HepG2 (cell line): ENCODE measurements around the gene TCFL5. TPM values are rescaled to one million over a fixed set of nuclear protein-coding genes. Genes with fewer than 3 reads are reported as not detected.

Experiments
- ATAC-seq: fragments of 200-7000 bp; cut with Tn5 transposase; 3 replicates; pipeline ENCODE4 v1.9.1; 2020; ENCODE audit warnings: mild to moderate bottlenecking, moderate library complexity
- BruUV-seq: library from RNA; stranded (reverse); fragments of 400-500 nt; replicated peaks from 2 replicates; lab custom pipeline; 2021; lab: Mats Ljungman, UMichigan
- CTCF ChIA-PET: fragments of 300-600 bp; formaldehyde crosslinking; extraction: SDS; loops from one replicate; lab custom pipeline; 2021; ENCODE audit warnings: low total read pairs, inconsistent platforms, low intra/inter-chr PET ratio; lab: Yijun Ruan, JAX
- POLR2A ChIA-PET: fragments of 350-600 bp; sonication (Branson Sonifier 250); formaldehyde crosslinking; loops from one replicate; lab custom pipeline; 2020; ENCODE audit warnings: antibody characterized with exemption, inconsistent platforms; lab: Yijun Ruan, JAX
- DNase-seq: peaks from one replicate; pipeline ENCODE4 v3.0.0-alpha.2; 2015; ENCODE audit warnings: low spot score
- FAIRE-seq: peaks from 3 replicates; lab custom pipeline; 2011; peaks lifted over from hg19 to GRCh38; lab: Jason Lieb, UNC
- H2AFZ ChIP-seq: one replicate; pipeline ENCODE4 v1.6.1; 2011; ENCODE audit warnings: low read length, inconsistent platforms
- H3K27ac ChIP-seq: fragments of 300-600 bp; 3 replicates; pipeline ENCODE4 v1.8.0; 2011; ENCODE audit warnings: mixed run types, mild to moderate bottlenecking, mixed read lengths, low read length, inconsistent platforms; ENCODE audit not compliant: insufficient read depth; ENCODE audit errors: extremely low read length
- H3K27me3 ChIP-seq, 2 experiments: fragments of 200-600 bp in 1 of 2; 2 replicates in 1 of 2; 3 replicates in 1 of 2; pipeline versions ENCODE4 v1.6.0 to v1.8.0; 2011; ENCODE audit warnings: low read length in 2 of 2, mild to moderate bottlenecking in 2 of 2, moderate library complexity in 2 of 2, inconsistent platforms in 1 of 2; ENCODE audit not compliant: insufficient read depth in 2 of 2, control insufficient read depth in 1 of 2
- H3K36me3 ChIP-seq, 2 experiments: fragments of 200-600 bp in 1 of 2; replicated peaks in 1 of 2; 2 replicates in 1 of 2; 3 replicates in 1 of 2; pipeline versions ENCODE4 v1.5.1 to v1.8.0; 2011; ENCODE audit warnings: low read length in 2 of 2, inconsistent platforms in 1 of 2; ENCODE audit not compliant: insufficient read depth in 2 of 2, control insufficient read depth in 1 of 2
- H3K4me1 ChIP-seq: 2 replicates; pipeline ENCODE4 v1.5.1; 2012; ENCODE audit warnings: low read length, inconsistent platforms; ENCODE audit not compliant: insufficient read depth
- H3K4me2 ChIP-seq: 2 replicates; pipeline ENCODE4 v1.6.0; 2011; ENCODE audit warnings: low read depth, low read length, inconsistent platforms
- H3K4me3 ChIP-seq, 3 experiments: fragments of 200-600 bp in 1 of 3; sonication (generic), shearing (Covaris generic) in 1 of 3; replicated peaks in 1 of 3; 2 replicates each; pipeline ENCODE4 v1.5.1; 2011 to 2016; ENCODE audit warnings: low read length in 3 of 3, inconsistent platforms in 2 of 3, low read depth in 2 of 3, mild to moderate bottlenecking in 2 of 3, control low read depth in 1 of 3, mixed read lengths in 1 of 3; ENCODE audit not compliant: insufficient read depth in 1 of 3
- H3K79me2 ChIP-seq: one replicate; pipeline ENCODE4 v1.6.1; 2011; ENCODE audit warnings: low read length, inconsistent platforms; ENCODE audit not compliant: insufficient read depth
- H3K9ac ChIP-seq: 2 replicates; pipeline ENCODE4 v1.6.0; 2011; ENCODE audit warnings: mild to moderate bottlenecking, low read depth, low read length, inconsistent platforms; ENCODE audit not compliant: insufficient read depth
- H3K9me3 ChIP-seq: 2 replicates; pipeline ENCODE4 v1.5.1; 2012; ENCODE audit warnings: mild to moderate bottlenecking, low read length
- H4K20me1 ChIP-seq: 2 replicates; pipeline ENCODE4 v1.6.0; 2011; ENCODE audit warnings: inconsistent platforms, mild to moderate bottlenecking, low read length, moderate library complexity; ENCODE audit not compliant: insufficient read depth
- AHR ChIP-seq: IDR thresholded peaks from 2 replicates; pipeline ENCODE4 v1.6.1; 2018; ENCODE audit warnings: missing genetic modification reagents, missing compliant biosample characterization
- EED ChIP-seq: sonication (generic); formaldehyde crosslinking; IDR thresholded peaks from 2 replicates; pipeline ENCODE4 v1.5.0; 2020; ENCODE audit warnings: mild to moderate bottlenecking, missing genetic modification reagents
- HDAC2 ChIP-seq: sonication (generic); formaldehyde crosslinking; IDR thresholded peaks from 2 replicates; pipeline ENCODE4 v1.4.0; 2020; ENCODE audit warnings: missing genetic modification reagents
- MTF2 ChIP-seq: sonication (generic); formaldehyde crosslinking; IDR thresholded peaks from 2 replicates; pipeline ENCODE4 v1.5.0; 2020; ENCODE audit warnings: missing genetic modification reagents, borderline replicate concordance
- SPEN ChIP-seq: sonication (generic); formaldehyde crosslinking; IDR thresholded peaks from 2 replicates; pipeline ENCODE4 v1.5.1; 2020; ENCODE audit warnings: low read depth, mild to moderate bottlenecking, missing genetic modification reagents
- ZNF12 ChIP-seq: sonication (generic); formaldehyde crosslinking; IDR thresholded peaks from 2 replicates; pipeline ENCODE4 v1.5.0; 2020; ENCODE audit warnings: missing genetic modification reagents
- ZNF557 ChIP-seq: sonication (generic); formaldehyde crosslinking; IDR thresholded peaks from 2 replicates; pipeline ENCODE4 v1.4.0; 2020; ENCODE audit warnings: missing genetic modification reagents
- ZNF720 ChIP-seq: sonication (generic); formaldehyde crosslinking; IDR thresholded peaks from 2 replicates; pipeline ENCODE4 v1.4.0; 2020; ENCODE audit warnings: missing genetic modification reagents
- ZSCAN12 ChIP-seq: sonication (generic); formaldehyde crosslinking; IDR thresholded peaks from 2 replicates; pipeline ENCODE4 v1.9.0; 2021; ENCODE audit warnings: mild to moderate bottlenecking, missing genetic modification reagents
- WGBS: methylation state at CpG from one replicate; pipeline ENCODE4 v1.1.6; 2017; ENCODE audit warnings: low lambda C conversion rate; 5-methylcytosine and 5-hydroxymethylcytosine counted together
- in situ Hi-C: cut with HindIII; loops from 2 replicates; pipeline ENCODE4 v1.10.0; 2017; ENCODE audit warnings: low pct_unique_long_range_greater_than_20kb; ENCODE audit not compliant: extremely low pct_ligation_motif_present
- intact Hi-C: fragments of 100-400 bp; cut with micrococcal nuclease; formaldehyde crosslinking; loops from one replicate; pipeline ENCODE4 v1.10.0; 2022; ENCODE audit not compliant: unreplicated experiment
- polyA plus RNA-seq, 8 experiments: library from polyadenylated mRNA; depleted of rRNA in 3 of 8; stranded (reverse) in 7 of 8; unstranded in 1 of 8; fragments of >200 nt; fragmentation: Illumina TruSeq in 4 of 8; extraction: Trizol in 4 of 8; gene quantifications; 2 replicates each; pipeline versions ENCODE4 v1.2.1 to v1.2.3, GENCODE V29; 2011 to 2016; ENCODE audit warnings: low read depth in 4 of 8, missing spikeins in 1 of 8, mixed read lengths in 1 of 8; ENCODE audit not compliant: insufficient read depth in 1 of 8
- total RNA-seq, 5 experiments: library from RNA; depleted of rRNA; stranded (reverse); fragments of >200 nt; fragmentation: Illumina TruSeq; extraction: Trizol; gene quantifications; 2 replicates each; pipeline ENCODE4 v1.2.3, GENCODE V29; 2016; ENCODE audit warnings: low read depth in 1 of 5
- TF ChIP-seq, protein P1 (sequence below): sonication (generic); formaldehyde crosslinking; IDR thresholded peaks from 2 replicates; pipeline ENCODE4 v1.5.1; 2020; ENCODE audit warnings: mild to moderate bottlenecking, missing genetic modification reagents
- TF ChIP-seq, protein P2 (sequence below): sonication (generic); formaldehyde crosslinking; IDR thresholded peaks from 2 replicates; pipeline ENCODE4 v1.5.0; 2020; ENCODE audit warnings: missing genetic modification reagents, mild to moderate bottlenecking, borderline replicate concordance
- TF ChIP-seq, protein P3 (sequence below): sonication (generic); formaldehyde crosslinking; IDR thresholded peaks from 2 replicates; pipeline ENCODE4 v1.5.0; 2020; ENCODE audit warnings: mild to moderate bottlenecking, missing genetic modification reagents

Gene TCFL5
- total and polyA plus RNA-seq, 2 of the 13 experiments (the other 11 are each of a cell fraction or from before 2014, with no cell fraction given): 14.8 to 20.0 TPM

DNA sequence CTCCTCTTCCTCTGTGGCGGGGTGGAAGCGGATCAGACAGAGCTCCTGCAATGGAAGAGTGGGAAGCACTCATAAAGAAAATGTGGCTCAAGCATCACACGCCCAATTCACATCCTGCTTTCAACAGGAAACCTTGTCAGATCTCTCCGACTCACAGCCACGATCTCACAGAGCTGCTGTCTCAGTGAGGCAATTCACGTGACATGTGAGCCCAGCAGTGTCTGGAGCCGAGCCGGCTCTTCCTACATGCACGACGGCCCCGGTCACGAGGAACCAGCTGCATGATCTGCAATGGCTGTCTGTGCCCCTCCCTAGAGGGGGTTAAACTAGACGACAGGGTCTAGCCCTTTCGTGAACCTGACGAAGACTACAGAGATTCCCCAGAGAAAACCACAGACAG, 29.5 kb upstream of the TCFL5 start:
- H3K36me3 ChIP-seq: peaks cover 53 to 90% of the 10 kb centered on the region in 2 experiments
- in situ Hi-C loops: no loop called here
- CTCF ChIA-PET: no interaction called here

More for the DNA sequence above, 29.5 kb upstream of the TCFL5 start:
- intact Hi-C loops: no loop called here
- ATAC-seq (no peak), FAIRE-seq (no peak)
- Histone ChIP-seq H3K27me3 (no peaks in the 10 kb centered on the region), H3K9ac (no peak overlapping the region), H4K20me1 (no peaks in the 10 kb centered on the region), H3K9me3 (no peaks in the 10 kb centered on the region)
- no TSS peak for BruUV-seq
- WGBS: 93% methylated on average over 15 of the region's 15 CpGs
- TF ChIP-seq, protein P1, sequence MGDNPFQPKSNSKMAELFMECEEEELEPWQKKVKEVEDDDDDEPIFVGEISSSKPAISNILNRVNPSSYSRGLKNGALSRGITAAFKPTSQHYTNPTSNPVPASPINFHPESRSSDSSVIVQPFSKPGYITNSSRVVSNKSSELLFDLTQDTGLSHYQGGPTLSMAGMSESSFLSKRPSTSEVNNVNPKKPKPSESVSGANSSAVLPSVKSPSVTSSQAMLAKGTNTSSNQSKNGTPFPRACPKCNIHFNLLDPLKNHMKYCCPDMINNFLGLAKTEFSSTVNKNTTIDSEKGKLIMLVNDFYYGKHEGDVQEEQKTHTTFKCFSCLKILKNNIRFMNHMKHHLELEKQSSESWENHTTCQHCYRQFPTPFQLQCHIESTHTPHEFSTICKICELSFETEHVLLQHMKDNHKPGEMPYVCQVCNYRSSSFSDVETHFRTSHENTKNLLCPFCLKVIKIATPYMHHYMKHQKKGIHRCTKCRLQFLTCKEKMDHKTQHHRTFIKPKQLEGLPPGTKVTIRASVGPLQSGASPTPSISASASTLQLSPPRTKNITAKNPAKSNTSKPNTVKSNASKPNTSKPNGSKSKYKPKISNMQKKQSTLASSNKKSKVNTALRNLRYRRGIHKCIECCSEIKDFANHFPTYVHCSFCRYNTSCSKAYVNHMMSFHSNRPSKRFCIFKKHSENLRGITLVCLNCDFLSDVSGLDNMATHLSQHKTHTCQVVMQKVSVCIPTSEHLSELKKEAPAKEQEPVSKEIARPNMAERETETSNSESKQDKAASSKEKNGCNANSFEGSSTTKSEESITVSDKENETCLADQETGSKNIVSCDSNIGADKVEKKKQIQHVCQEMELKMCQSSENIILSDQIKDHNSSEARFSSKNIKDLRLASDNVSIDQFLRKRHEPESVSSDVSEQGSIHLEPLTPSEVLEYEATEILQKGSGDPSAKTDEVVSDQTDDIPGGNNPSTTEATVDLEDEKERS: no peak
- TF ChIP-seq ZSCAN12 (no peak), EED (CRISPR knock-in tag) (0 out of 2 replicates have a peak, but pooled peaks have one; percentile 32), ZNF720 (no peak), HDAC2 (CRISPR knock-in tag) (no peak), ZNF557 (CRISPR knock-in tag) (no peak), AHR (CRISPR knock-in tag) (no peak), SPEN (CRISPR knock-in tag) (no peak), ZNF12 (CRISPR knock-in tag) (no peak), MTF2 (CRISPR knock-in tag) (no peak)
- TF ChIP-seq, protein P2, sequence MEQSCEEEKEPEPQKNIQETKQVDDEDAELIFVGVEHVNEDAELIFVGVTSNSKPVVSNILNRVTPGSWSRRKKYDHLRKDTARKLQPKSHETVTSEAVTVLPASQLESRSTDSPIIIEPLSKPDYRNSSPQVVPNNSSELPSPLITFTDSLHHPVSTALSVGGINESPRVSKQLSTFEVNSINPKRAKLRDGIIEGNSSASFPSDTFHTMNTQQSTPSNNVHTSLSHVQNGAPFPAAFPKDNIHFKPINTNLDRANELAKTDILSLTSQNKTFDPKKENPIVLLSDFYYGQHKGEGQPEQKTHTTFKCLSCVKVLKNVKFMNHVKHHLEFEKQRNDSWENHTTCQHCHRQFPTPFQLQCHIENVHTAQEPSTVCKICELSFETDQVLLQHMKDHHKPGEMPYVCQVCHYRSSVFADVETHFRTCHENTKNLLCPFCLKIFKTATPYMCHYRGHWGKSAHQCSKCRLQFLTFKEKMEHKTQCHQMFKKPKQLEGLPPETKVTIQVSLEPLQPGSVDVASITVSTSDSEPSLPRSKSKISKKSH: 0 out of 2 replicates have a peak, but pooled peaks have one; percentile 32
- TF ChIP-seq, protein P3, sequence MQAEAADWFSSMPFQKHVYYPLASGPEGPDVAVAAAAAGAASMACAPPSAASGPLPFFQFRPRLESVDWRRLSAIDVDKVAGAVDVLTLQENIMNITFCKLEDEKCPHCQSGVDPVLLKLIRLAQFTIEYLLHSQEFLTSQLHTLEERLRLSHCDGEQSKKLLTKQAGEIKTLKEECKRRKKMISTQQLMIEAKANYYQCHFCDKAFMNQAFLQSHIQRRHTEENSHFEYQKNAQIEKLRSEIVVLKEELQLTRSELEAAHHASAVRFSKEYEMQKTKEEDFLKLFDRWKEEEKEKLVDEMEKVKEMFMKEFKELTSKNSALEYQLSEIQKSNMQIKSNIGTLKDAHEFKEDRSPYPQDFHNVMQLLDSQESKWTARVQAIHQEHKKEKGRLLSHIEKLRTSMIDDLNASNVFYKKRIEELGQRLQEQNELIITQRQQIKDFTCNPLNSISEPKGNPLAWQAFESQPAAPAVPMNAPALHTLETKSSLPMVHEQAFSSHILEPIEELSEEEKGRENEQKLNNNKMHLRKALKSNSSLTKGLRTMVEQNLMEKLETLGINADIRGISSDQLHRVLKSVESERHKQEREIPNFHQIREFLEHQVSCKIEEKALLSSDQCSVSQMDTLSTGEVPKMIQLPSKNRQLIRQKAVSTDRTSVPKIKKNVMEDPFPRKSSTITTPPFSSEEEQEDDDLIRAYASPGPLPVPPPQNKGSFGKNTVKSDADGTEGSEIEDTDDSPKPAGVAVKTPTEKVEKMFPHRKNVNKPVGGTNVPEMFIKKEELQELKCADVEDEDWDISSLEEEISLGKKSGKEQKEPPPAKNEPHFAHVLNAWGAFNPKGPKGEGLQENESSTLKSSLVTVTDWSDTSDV (CRISPR knock-in tag): 0 out of 2 replicates have a peak, but pooled peaks have one; percentile 50
- TF ChIP-seq, all 625 proteins: peak for 3
- no peak overlapping the region for H2AFZ ChIP-seq
- no peak overlapping the region for H3K27ac ChIP-seq
- H3K4me3 ChIP-seq: no peak overlapping the region
- POLR2A ChIA-PET: no interaction called here
- no peaks in the 10 kb centered on the region for H3K79me2 ChIP-seq
- peaks cover 15% of the 10 kb centered on the region for H3K4me1 ChIP-seq
- no peak overlapping the region for H3K4me2 ChIP-seq
- no peak for DNase-seq
